GM12801 (cell line): ENCODE results near the gene RACGAP1.

Experiments
- CTCF ChIP-seq: IDR thresholded peaks from one replicate; pipeline ENCODE4 v1.5.1; 2011; ENCODE audit warnings: control low read depth; ENCODE audit not compliant: insufficient read length; ENCODE audit errors: extremely low read depth

The RACGAP1 gene

GRCh38 chr12:49980501-49981349, 44.6 kb downstream of the RACGAP1 start:
- TF ChIP-seq CTCF: no peak

DNA sequence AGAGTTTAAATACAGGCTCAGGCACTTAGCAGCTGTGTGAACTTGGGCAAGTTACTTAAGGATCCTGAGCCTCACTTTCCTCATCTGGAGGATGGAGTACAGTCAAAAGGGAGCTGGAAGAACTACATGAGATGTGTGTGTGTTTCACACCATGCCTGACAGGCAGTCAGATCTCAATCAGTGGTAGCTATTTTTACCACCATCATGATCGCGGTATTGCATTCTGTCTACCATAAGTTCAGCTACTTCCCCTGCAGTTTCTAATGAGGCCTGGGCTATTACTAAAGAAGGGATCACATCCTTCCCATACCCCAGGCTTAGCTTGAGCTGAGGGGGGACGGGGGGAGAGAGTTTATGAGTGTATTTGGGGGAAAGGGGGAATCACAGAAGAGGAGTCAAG, 45.5 kb downstream of the RACGAP1 start:
- no peak for TF ChIP-seq CTCF

DNA sequence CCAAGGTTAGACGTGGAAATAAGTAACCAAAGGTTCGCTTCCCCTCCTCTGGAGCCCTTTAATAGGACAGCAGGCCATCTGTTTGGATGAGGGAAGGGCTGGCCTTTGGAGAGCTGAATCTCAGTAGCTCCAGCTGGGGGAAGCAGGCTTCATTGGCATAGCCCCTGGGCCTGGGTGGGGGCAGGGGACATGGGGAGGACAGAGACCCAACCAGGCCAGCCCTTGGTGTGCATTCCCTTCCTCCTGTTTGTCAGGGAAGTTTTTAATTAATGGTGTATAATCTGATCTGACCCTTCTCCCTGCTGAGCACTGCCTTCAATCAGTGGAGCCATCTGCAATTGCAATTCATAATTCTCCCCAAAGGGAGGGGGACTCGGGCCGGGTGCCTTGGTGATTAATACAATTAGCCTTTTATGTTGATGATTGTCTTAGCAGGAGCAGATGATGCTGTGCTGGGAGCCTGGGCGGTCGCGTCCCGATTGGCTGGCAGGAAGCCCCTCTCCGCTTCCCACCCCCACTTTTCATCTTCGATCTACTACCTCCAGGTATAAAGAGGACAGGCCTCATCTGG, 46.2 kb downstream of the RACGAP1 start:
- no peak for TF ChIP-seq CTCF

GRCh38 chr12:49978125-49978524, 47.2 kb downstream of the RACGAP1 start:
- TF ChIP-seq CTCF: no peak

DNA sequence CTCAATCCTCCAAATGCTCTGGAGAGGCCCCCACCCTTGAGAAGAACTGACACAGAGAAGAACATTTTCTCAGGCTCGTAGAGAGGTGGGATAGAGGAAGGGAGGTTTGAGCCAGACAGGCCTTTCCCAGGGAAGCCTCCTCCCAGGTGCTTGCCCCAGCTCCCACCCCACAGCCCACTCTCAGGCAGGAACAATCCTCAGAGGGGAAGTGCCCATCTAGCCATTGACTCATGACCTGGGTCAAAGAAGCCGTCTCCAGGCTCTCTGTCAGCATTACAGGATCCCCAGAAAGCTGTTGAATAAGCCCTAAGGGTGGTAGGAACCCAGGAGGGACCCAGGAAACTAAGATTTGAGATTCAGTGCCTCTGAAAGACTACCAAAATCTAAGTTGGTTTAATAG, 48.7 kb downstream of the RACGAP1 start:
- no peak for TF ChIP-seq CTCF

- TF ChIP-seq CTCF: no peak
Observed at GRCh38 chr12:49975318-49975761, 50.0 kb downstream of the RACGAP1 start.

- TF ChIP-seq CTCF: no peak
Observed at GRCh38 chr12:49974677-49975317, 50.5 kb downstream of the RACGAP1 start.
